ENCODE measurements around the gene CASTOR1. TPM values are rescaled to one million over a fixed set of nuclear protein-coding genes. Genes with fewer than 3 reads are reported as not detected.
A peak's percentile ranks its signal among the peaks of the same experiment; 100 is the strongest.

Gene CASTOR1
- total and polyA plus RNA-seq, 2 donors (not counting 1 experiment from before 2014, with no cell fraction given), result 2.7 to 5.0 TPM

GRCh38 chr22:30332551-30332950, 43.2 kb upstream of the CASTOR1 start:
- no peaks in the 10 kb centered on the region for H3K79me2 ChIP-seq (ENCODE audit: control insufficient read depth, insufficient read depth, low read length)
- no peak for DNase-seq (ENCODE audit: low read depth in 2 of 2)
- no peaks in the 10 kb centered on the region for H3K9me3 ChIP-seq (ENCODE audit: control insufficient read depth, insufficient read depth, low read depth, low read length)
- no peak overlapping the region for H2AFZ ChIP-seq (ENCODE audit: low read length)
- H3K27me3 ChIP-seq (ENCODE audit: control insufficient read depth, insufficient read depth, low read length), result no peaks in the 10 kb centered on the region
- no peak overlapping the region for H3K27ac ChIP-seq (ENCODE audit: insufficient read depth, low read length)
- no peak overlapping the region for H3K4me2 ChIP-seq (ENCODE audit: extremely low read depth, insufficient read depth, low read length)
- H4K20me1 ChIP-seq (ENCODE audit: control insufficient read depth, extremely low read depth, insufficient read depth, low read length), result no peaks in the 10 kb centered on the region
- H3K4me1 ChIP-seq (ENCODE audit: control insufficient read depth, extremely low read depth, insufficient read depth, low read length), result no peaks in the 10 kb centered on the region
- no peak overlapping the region for H3K4me3 ChIP-seq (replicated peaks in 1 of 4; ENCODE audit: control extremely low read depth in 1 of 4, insufficient read depth in 1 of 4, low read depth in 3 of 4, low read length in 4 of 4)
- no peak for TF ChIP-seq CTCF (conservative IDR thresholded peaks at IDR 0.05 in 1 of 2, IDR thresholded peaks at IDR 0.05 in 1 of 2; ENCODE audit: low read depth in 1 of 2, low read length in 2 of 2)
- TF ChIP-seq EZH2 (IDR thresholded peaks at IDR 0.05; ENCODE audit: low read length, missing control alignments), result no peak
- H3K9ac ChIP-seq (ENCODE audit: insufficient read depth, low read length), result no peak overlapping the region
- H3K36me3 ChIP-seq (ENCODE audit: control insufficient read depth, insufficient read depth, low read length), result peaks cover 32% of the 10 kb centered on the region

GRCh38 chr22:30328466-30329049, 39.3 kb upstream of the CASTOR1 start:
- Histone ChIP-seq H3K27me3 (ENCODE audit: control insufficient read depth, insufficient read depth, low read length) (no peaks in the 10 kb centered on the region), H3K27ac (ENCODE audit: insufficient read depth, low read length) (no peak overlapping the region), H3K9ac (ENCODE audit: insufficient read depth, low read length) (no peak overlapping the region), H3K36me3 (ENCODE audit: control insufficient read depth, insufficient read depth, low read length) (peaks cover 1% of the 10 kb centered on the region), H3K4me2 (ENCODE audit: extremely low read depth, insufficient read depth, low read length) (no peak overlapping the region), H4K20me1 (ENCODE audit: control insufficient read depth, extremely low read depth, insufficient read depth, low read length) (no peaks in the 10 kb centered on the region), H3K4me3 (replicated peaks in 1 of 4; ENCODE audit: control extremely low read depth in 1 of 4, insufficient read depth in 1 of 4, low read depth in 3 of 4, low read length in 4 of 4) (no peak overlapping the region), H3K79me2 (ENCODE audit: control insufficient read depth, insufficient read depth, low read length) (peaks cover 6% of the 10 kb centered on the region), H3K9me3 (ENCODE audit: control insufficient read depth, insufficient read depth, low read depth, low read length) (no peaks in the 10 kb centered on the region), H3K4me1 (ENCODE audit: control insufficient read depth, extremely low read depth, insufficient read depth, low read length) (peaks cover 12% of the 10 kb centered on the region), H2AFZ (ENCODE audit: low read length) (no peak overlapping the region)
- peak in 1 of 2 donors; percentile 39 for DNase-seq (ENCODE audit: low read depth in 2 of 2)
- TF ChIP-seq EZH2 (IDR thresholded peaks at IDR 0.05; ENCODE audit: low read length, missing control alignments), result no peak
- no peak for TF ChIP-seq CTCF (conservative IDR thresholded peaks at IDR 0.05 in 1 of 2, IDR thresholded peaks at IDR 0.05 in 1 of 2; ENCODE audit: low read depth in 1 of 2, low read length in 2 of 2)

DNA sequence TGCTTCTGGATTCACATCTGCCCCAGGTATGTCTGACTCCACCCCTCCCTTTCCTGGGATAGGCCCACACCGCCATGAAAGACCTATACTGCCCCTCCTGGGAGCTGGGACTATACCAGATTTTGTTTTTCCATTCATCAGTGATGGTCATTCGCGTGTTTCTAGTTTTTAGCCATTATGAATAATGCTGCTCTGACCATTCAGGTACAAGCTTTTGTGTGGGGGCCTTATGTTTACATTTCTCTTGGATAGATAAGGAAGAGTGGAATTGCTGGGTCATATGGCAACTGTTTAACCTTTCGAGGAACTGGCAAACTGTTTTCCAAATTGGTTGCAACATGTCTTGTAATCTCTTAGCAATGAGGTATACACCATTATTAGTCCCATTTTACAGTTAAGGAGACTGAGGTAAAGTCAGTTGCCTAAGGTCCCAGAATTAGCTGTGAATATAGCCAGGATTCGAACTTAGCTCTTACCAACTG, 38.6 kb upstream of the CASTOR1 start:
- DNase-seq (ENCODE audit: low read depth in 2 of 2), result no peak
- Histone ChIP-seq H3K79me2 (ENCODE audit: control insufficient read depth, insufficient read depth, low read length) (peaks cover 10% of the 10 kb centered on the region), H3K9me3 (ENCODE audit: control insufficient read depth, insufficient read depth, low read depth, low read length) (no peaks in the 10 kb centered on the region), H2AFZ (ENCODE audit: low read length) (no peak overlapping the region), H3K4me3 (replicated peaks in 1 of 4; ENCODE audit: control extremely low read depth in 1 of 4, insufficient read depth in 1 of 4, low read depth in 3 of 4, low read length in 4 of 4) (no peak overlapping the region), H3K4me1 (ENCODE audit: control insufficient read depth, extremely low read depth, insufficient read depth, low read length) (peaks cover 12% of the 10 kb centered on the region), H3K9ac (ENCODE audit: insufficient read depth, low read length) (no peak overlapping the region), H3K36me3 (ENCODE audit: control insufficient read depth, insufficient read depth, low read length) (peaks cover 1% of the 10 kb centered on the region), H4K20me1 (ENCODE audit: control insufficient read depth, extremely low read depth, insufficient read depth, low read length) (peaks cover 2% of the 10 kb centered on the region), H3K27ac (ENCODE audit: insufficient read depth, low read length) (no peak overlapping the region), H3K27me3 (ENCODE audit: control insufficient read depth, insufficient read depth, low read length) (no peaks in the 10 kb centered on the region), H3K4me2 (ENCODE audit: extremely low read depth, insufficient read depth, low read length) (no peak overlapping the region)
- TF ChIP-seq CTCF (conservative IDR thresholded peaks at IDR 0.05 in 1 of 2, IDR thresholded peaks at IDR 0.05 in 1 of 2; ENCODE audit: low read depth in 1 of 2, low read length in 2 of 2) (no peak), EZH2 (IDR thresholded peaks at IDR 0.05; ENCODE audit: low read length, missing control alignments) (no peak)

All from fibroblast of lung (primary cell).